HEK293T (cell line): Measurements from ENCODE around the gene ITGA4.

Experiments used
- CTCF ChIA-PET: fragments of 350-600 bp; formaldehyde crosslinking; extraction: SDS; loops from one replicate; lab custom pipeline; 2021; ENCODE audit warnings: antibody characterized with exemption, inconsistent platforms; lab: Yijun Ruan, JAX
- POLR2A ChIA-PET: fragments of 350-600 bp; formaldehyde crosslinking; extraction: SDS; loops from one replicate; lab custom pipeline; 2020; ENCODE audit warnings: antibody characterized with exemption, inconsistent platforms; lab: Yijun Ruan, JAX
- DNase-seq: peaks from one replicate; pipeline ENCODE4 v3.0.0; 2012; ENCODE audit warnings: mixed read lengths; ENCODE audit errors: extremely low spot score
- ARNT ChIP-seq: fragments of 450-650 bp; IDR thresholded peaks from 2 replicates; pipeline ENCODE4 v1.6.1; 2017; ENCODE audit warnings: mild to moderate bottlenecking
- BHLHE40 ChIP-seq: fragments of 450-650 bp; IDR thresholded peaks from 2 replicates; pipeline ENCODE4 v1.6.1; 2016; ENCODE audit warnings: mild to moderate bottlenecking, moderate library complexity, borderline replicate concordance
- CTBP1 ChIP-seq: fragments of 450-650 bp; IDR thresholded peaks from 2 replicates; pipeline ENCODE4 v1.6.1; 2016; ENCODE audit warnings: borderline replicate concordance
- ELF4 ChIP-seq: fragments of 450-650 bp; IDR thresholded peaks from 2 replicates; pipeline ENCODE4 v1.6.1; 2017; ENCODE audit warnings: antibody characterized with exemption
- FOXA1 ChIP-seq: fragments of 450-650 bp; IDR thresholded peaks from 2 replicates; pipeline ENCODE4 v1.6.1; 2016; ENCODE audit warnings: mild to moderate bottlenecking
- FOXK2 ChIP-seq: fragments of 450-650 bp; IDR thresholded peaks from 2 replicates; pipeline ENCODE4 v1.6.1; 2016; ENCODE audit warnings: mild to moderate bottlenecking
- FOXM1 ChIP-seq: fragments of 450-650 bp; IDR thresholded peaks from 2 replicates; pipeline ENCODE4 v1.6.1; 2017; ENCODE audit warnings: mild to moderate bottlenecking, borderline replicate concordance
- HDGF ChIP-seq: fragments of 450-650 bp; IDR thresholded peaks from 2 replicates; pipeline ENCODE4 v1.6.1; 2017; ENCODE audit warnings: antibody characterized with exemption, borderline replicate concordance
- L3MBTL2 ChIP-seq: fragments of 450-650 bp; conservative IDR thresholded peaks from 2 replicates; pipeline ENCODE4 v1.6.1; 2016; ENCODE audit warnings: mild to moderate bottlenecking
- LEF1 ChIP-seq: fragments of 450-650 bp; IDR thresholded peaks from 2 replicates; pipeline ENCODE4 v1.6.1; 2017; ENCODE audit warnings: mild to moderate bottlenecking, borderline replicate concordance
- NFRKB ChIP-seq: fragments of 450-650 bp; IDR thresholded peaks from 2 replicates; pipeline ENCODE4 v1.6.1; 2016; ENCODE audit warnings: mild to moderate bottlenecking, moderate library complexity
- PKNOX1 ChIP-seq: fragments of 450-650 bp; IDR thresholded peaks from 2 replicates; pipeline ENCODE4 v1.6.1; 2016
- SP1 ChIP-seq: fragments of 450-650 bp; IDR thresholded peaks from 2 replicates; pipeline ENCODE4 v1.6.1; 2017
- SUZ12 ChIP-seq: fragments of 450-650 bp; IDR thresholded peaks from 2 replicates; pipeline ENCODE4 v1.6.1; 2016; ENCODE audit warnings: mild to moderate bottlenecking
- TARDBP ChIP-seq: fragments of 450-650 bp; IDR thresholded peaks from 2 replicates; pipeline ENCODE4 v1.6.1; 2016
- ZNF384 ChIP-seq: fragments of 450-650 bp; IDR thresholded peaks from 2 replicates; pipeline ENCODE4 v1.6.1; 2016

ITGA4 gene

GRCh38 chr2:181517685-181518301 lies 60.6 kb downstream of the ITGA4 start:
- TF ChIP-seq ELF4, result no peak
- DNase-seq, result no peak
- ChIA-PET POLR2A (no interaction called here), CTCF (no interaction called here)

GRCh38 chr2:181520253-181520652 lies 63.1 kb downstream of the ITGA4 start:
- no peak for DNase-seq
- TF ChIP-seq FOXM1 (no peak), FOXA1 (no peak), LEF1 (no peak), SUZ12 (no peak), SP1 (no peak), ARNT (no peak), HDGF (no peak), ZNF384 (no peak), FOXK2 (no peak), ELF4 (no peak), NFRKB (no peak), TARDBP (no peak), BHLHE40 (no peak), PKNOX1 (no peak), L3MBTL2 (no peak), CTBP1 (no peak)
- CTCF ChIA-PET, result no interaction called here
- POLR2A ChIA-PET, result no interaction called here

- CTCF ChIA-PET, result no interaction called here
- POLR2A ChIA-PET, result no interaction called here
- no peak for DNase-seq
- no peak for TF ChIP-seq PKNOX1
- TF ChIP-seq LEF1, result no peak
- no peak for TF ChIP-seq ARNT
- TF ChIP-seq NFRKB, result no peak
- no peak for TF ChIP-seq FOXM1
- TF ChIP-seq HDGF, result no peak
- no peak for TF ChIP-seq ELF4
- no peak for TF ChIP-seq FOXA1
- no peak for TF ChIP-seq CTBP1
- TF ChIP-seq BHLHE40, result no peak
- TF ChIP-seq FOXK2, result no peak
- TF ChIP-seq ZNF384, result no peak
- TF ChIP-seq SUZ12, result no peak
- TF ChIP-seq L3MBTL2, result no peak
- TF ChIP-seq SP1, result no peak
- no peak for TF ChIP-seq TARDBP
Measured at GRCh38 chr2:181523756-181524155, 66.6 kb downstream of the ITGA4 start.

- TF ChIP-seq LEF1 (no peak), L3MBTL2 (no peak), ELF4 (no peak), BHLHE40 (no peak), FOXM1 (no peak), SP1 (no peak), FOXA1 (no peak)
- DNase-seq, result no peak
- POLR2A ChIA-PET, result no interaction called here
- CTCF ChIA-PET, result no interaction called here
Measured at GRCh38 chr2:181526014-181526413, 68.8 kb downstream of the ITGA4 start.

- TF ChIP-seq ELF4 (no peak), L3MBTL2 (no peak), NFRKB (no peak), HDGF (no peak), LEF1 (no peak), ZNF384 (no peak), ARNT (no peak), FOXK2 (no peak), SUZ12 (no peak), FOXM1 (no peak), TARDBP (no peak), SP1 (no peak), FOXA1 (no peak), PKNOX1 (no peak), CTBP1 (no peak), BHLHE40 (no peak)
- POLR2A ChIA-PET, result no interaction called here
- CTCF ChIA-PET, result no interaction called here
- DNase-seq, result no peak
Measured at GRCh38 chr2:181527058-181527457, 69.9 kb downstream of the ITGA4 start.

- CTCF ChIA-PET, result no interaction called here
- no peak for TF ChIP-seq ELF4
- no peak for TF ChIP-seq PKNOX1
- TF ChIP-seq LEF1, result no peak
Measured at GRCh38 chr2:181528441-181528840, 71.3 kb downstream of the ITGA4 start.

More at GRCh38 chr2:181528441-181528840, 71.3 kb downstream of the ITGA4 start:
- POLR2A ChIA-PET, result no interaction called here
- DNase-seq, result no peak
